Progenitor cell of endocrine pancreas (in vitro differentiated cells): ENCODE measurements around the gene BICD1. TPM values are rescaled to one million over a fixed set of nuclear protein-coding genes. Genes with fewer than 3 reads are reported as not detected.
A peak's percentile ranks its signal among the peaks of the same experiment; 100 is the strongest.

Experiments used
- DNase-seq: peaks from one replicate; pipeline ENCODE4 v3.0.0; 2021; ENCODE audit warnings: low spot score; ENCODE audit not compliant: unreplicated experiment
- H3K27ac Mint-ChIP-seq: 2 replicates; pipeline ENCODE4 v1.8.0; 2021; ENCODE audit warnings: mild to moderate bottlenecking, moderate library complexity, mixed read lengths
- H3K27me3 Mint-ChIP-seq: 2 replicates; pipeline ENCODE4 v1.8.0; 2021; ENCODE audit warnings: mixed read lengths
- H3K36me3 Mint-ChIP-seq: 2 replicates; pipeline ENCODE4 v1.8.0; 2022; ENCODE audit warnings: mixed read lengths; ENCODE audit not compliant: insufficient read depth
- H3K4me1 Mint-ChIP-seq: 2 replicates; pipeline ENCODE4 v1.8.0; 2021; ENCODE audit warnings: low read depth, mixed read lengths
- H3K4me3 Mint-ChIP-seq: 2 replicates; pipeline ENCODE4 v1.8.0; 2021; ENCODE audit warnings: low read depth, mild to moderate bottlenecking, moderate library complexity, mixed read lengths
- H3K9me3 Mint-ChIP-seq: 2 replicates; pipeline ENCODE4 v1.8.0; 2021; ENCODE audit warnings: low read depth, mixed read lengths
- total RNA-seq: library from RNA; stranded (reverse); gene quantifications from 2 replicates; pipeline ENCODE4 v1.2.1, GENCODE V29; 2021
- TF ChIP-seq, protein P1 (sequence below): fragments of 200-600 bp; sonication (generic); IDR thresholded peaks from one replicate; pipeline ENCODE4 v1.5.0; 2021; ENCODE audit warnings: antibody characterized with exemption, mild to moderate bottlenecking; ENCODE audit not compliant: unreplicated experiment

Gene BICD1
- total RNA-seq, 1 donor from 2014 or later: 88.4 TPM

- Mint-ChIP-seq H3K36me3 (peaks cover 15% of the 10 kb centered on the region), H3K27ac (peak overlapping the region; percentile 76)
- TF ChIP-seq, protein P1, sequence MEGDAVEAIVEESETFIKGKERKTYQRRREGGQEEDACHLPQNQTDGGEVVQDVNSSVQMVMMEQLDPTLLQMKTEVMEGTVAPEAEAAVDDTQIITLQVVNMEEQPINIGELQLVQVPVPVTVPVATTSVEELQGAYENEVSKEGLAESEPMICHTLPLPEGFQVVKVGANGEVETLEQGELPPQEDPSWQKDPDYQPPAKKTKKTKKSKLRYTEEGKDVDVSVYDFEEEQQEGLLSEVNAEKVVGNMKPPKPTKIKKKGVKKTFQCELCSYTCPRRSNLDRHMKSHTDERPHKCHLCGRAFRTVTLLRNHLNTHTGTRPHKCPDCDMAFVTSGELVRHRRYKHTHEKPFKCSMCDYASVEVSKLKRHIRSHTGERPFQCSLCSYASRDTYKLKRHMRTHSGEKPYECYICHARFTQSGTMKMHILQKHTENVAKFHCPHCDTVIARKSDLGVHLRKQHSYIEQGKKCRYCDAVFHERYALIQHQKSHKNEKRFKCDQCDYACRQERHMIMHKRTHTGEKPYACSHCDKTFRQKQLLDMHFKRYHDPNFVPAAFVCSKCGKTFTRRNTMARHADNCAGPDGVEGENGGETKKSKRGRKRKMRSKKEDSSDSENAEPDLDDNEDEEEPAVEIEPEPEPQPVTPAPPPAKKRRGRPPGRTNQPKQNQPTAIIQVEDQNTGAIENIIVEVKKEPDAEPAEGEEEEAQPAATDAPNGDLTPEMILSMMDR: no peak
Measured at GRCh38 chr12:32248441-32249140, 141.9 kb downstream of the BICD1 start.

GRCh38 chr12:32249777-32250176 is 143.1 kb downstream of the BICD1 start:
- TF ChIP-seq, protein P1: no peak
- no peak for DNase-seq
- Mint-ChIP-seq H3K27ac (peak overlapping the region; percentile 57), H3K36me3 (peaks cover 17% of the 10 kb centered on the region), H3K4me3 (no peak overlapping the region), H3K27me3 (no peaks in the 10 kb centered on the region), H3K4me1 (peaks cover 11% of the 10 kb centered on the region), H3K9me3 (peaks cover 13% of the 10 kb centered on the region)

More at GRCh38 chr12:32248441-32249140, 141.9 kb downstream of the BICD1 start:
- H3K9me3 Mint-ChIP-seq: peaks cover 13% of the 10 kb centered on the region
- peaks cover 14% of the 10 kb centered on the region for H3K4me1 Mint-ChIP-seq
- H3K27me3 Mint-ChIP-seq: no peaks in the 10 kb centered on the region
- no peak overlapping the region for H3K4me3 Mint-ChIP-seq
- DNase-seq: no peak

DNA sequence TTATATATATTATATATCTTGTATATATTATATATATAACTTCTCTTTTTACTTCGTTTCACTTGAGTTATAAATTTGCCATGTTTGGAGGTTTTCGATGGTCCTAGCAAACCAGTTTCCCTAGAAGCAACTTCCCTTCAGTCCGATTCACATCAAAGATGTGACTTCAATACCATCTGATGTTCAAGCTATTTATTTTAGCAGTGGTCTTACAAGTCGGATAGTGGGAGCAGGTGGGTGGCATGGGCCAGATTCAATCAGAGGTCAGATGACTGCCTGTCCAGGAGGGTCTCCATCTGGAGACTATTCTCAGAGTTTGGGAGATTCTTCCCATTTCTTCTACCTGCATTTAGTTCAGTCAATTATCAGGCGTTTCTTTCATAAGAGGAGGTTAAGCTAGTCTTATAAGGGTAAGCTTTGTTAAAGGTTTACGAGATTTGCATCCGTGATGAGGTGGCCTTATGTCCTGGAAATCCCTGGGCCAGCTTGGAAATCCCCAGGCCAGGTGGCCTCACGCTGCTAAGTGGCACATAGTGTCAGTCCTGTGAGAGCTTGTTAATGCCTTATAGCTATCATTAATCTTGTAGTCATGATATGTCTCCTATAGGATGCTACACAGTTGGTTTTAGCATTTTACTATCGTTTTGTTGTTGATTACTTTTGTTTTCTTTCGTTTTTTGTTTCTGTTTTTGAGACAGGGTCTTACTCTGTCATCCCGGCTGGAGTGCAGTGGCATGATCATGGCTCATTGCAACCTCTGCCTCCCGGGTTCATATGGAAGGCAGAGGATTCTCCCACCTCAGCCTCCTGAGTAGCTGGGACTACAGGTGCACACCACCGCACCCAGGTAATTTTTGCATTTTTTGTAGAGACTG is 145.8 kb downstream of the BICD1 start:
- Mint-ChIP-seq H3K9me3 (peaks cover 7% of the 10 kb centered on the region), H3K27me3 (no peaks in the 10 kb centered on the region), H3K36me3 (peaks cover 14% of the 10 kb centered on the region), H3K4me3 (no peak overlapping the region), H3K4me1 (peaks cover 10% of the 10 kb centered on the region), H3K27ac (no peak overlapping the region)
- TF ChIP-seq, protein P1: no peak
- DNase-seq: no peak

GRCh38 chr12:32253154-32253790 is 146.6 kb downstream of the BICD1 start:
- peaks cover 11% of the 10 kb centered on the region for H3K36me3 Mint-ChIP-seq
- peaks cover 7% of the 10 kb centered on the region for H3K4me1 Mint-ChIP-seq

More at GRCh38 chr12:32253154-32253790, 146.6 kb downstream of the BICD1 start:
- Mint-ChIP-seq H3K27me3 (no peaks in the 10 kb centered on the region), H3K4me3 (no peak overlapping the region), H3K9me3 (peaks cover 3% of the 10 kb centered on the region), H3K27ac (no peak overlapping the region)
- no peak for DNase-seq
- TF ChIP-seq, protein P1: no peak
